ENCODE data around the gene C2orf80. TPM values are rescaled to one million over a fixed set of nuclear protein-coding genes. Genes with fewer than 3 reads are reported as not detected.
"Not testable (repeated sequence)": the region's sequence is repeated elsewhere in the genome, so short reads cannot be mapped to it uniquely, and the experiment has no call there.

C2orf80 gene
- not detected for total RNA-seq
- long read RNA-seq, result 0 reads

DNA sequence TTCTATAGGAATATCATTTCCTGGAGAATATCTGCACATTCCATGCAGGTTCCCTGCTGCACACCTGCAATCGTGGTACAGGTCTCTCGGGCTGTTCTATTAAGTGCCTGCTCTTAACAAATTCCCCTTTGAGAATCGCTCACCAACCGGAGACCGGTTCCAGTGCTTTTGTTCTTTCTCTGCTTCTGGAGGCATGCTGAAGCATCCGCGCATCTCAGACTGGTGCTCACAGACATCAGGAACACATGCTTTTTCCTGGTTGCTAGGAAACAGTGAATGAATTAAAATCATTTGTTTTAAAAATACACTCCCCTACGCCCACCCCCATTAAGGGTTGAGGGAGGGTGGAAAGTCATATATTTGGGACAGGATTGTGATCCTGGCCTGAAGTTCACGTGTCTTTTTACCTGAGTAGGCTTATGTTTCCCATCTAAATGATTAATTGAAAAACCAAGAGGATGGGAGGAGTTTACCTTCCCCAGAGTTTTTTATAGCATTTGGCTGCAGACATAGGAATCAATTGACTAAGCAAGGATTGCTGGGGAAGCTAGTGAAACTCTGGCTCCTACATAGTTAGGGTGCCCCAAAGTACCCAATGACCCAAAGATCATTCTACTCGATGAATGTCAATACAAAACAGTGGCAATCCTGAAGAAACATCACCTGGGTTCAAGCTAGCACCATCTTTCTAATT is at the start of gene C2orf80:
Gene C2orf80 (minus strand): TSS at position 221 of the 694 bp plus-strand sequence. CDS start 3,044 bp downstream, outside the sequence.
- DNase-seq, result no peak
- no peak for ATAC-seq
- intact Hi-C loops (cut with micrococcal nuclease), result no loop called here

DNA sequence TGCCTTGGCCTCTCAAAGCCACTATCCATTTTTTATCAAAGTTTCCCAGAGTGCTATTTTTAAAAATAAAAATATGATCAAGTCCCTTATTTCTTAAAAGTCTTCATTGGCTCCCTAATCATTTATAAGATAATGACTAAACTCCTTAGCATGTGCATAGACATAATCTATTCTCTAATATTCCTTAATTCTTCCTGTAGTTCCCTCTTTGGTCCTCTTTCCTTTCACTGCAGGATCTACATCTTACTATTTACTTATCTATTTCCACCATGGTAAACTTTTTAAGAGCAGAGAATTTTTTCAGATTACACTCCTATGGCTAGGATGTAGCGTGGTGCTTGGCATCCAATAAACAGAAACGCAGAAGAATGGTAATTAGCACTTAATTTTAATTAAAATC is 46.0 kb upstream of the C2orf80 start:
- DNase-seq (no peak), ATAC-seq (no peak)
- intact Hi-C loops (cut with micrococcal nuclease), result no loop called here

DNA sequence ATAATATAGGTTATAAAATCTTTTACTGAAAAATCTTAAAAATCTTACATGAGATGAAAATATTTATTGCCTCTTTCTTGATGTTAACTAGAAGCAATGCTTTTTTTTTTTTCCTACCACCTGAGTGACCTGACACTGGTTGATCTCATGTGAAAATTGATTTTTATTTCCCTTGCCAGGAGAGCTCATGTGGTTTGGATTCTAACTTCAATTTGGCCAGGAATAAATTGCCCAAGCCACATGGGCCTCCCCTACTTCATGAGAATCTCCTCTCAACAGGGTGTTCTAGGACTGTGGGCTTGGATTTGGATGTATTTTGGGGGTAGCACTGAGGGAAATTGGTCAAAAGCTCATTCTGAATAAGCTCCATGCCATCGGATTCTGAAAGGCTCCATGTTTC is 45.0 kb upstream of the C2orf80 start:
- intact Hi-C loops (cut with micrococcal nuclease), result no loop called here
- DNase-seq (no peak), ATAC-seq (no peak)

DNA sequence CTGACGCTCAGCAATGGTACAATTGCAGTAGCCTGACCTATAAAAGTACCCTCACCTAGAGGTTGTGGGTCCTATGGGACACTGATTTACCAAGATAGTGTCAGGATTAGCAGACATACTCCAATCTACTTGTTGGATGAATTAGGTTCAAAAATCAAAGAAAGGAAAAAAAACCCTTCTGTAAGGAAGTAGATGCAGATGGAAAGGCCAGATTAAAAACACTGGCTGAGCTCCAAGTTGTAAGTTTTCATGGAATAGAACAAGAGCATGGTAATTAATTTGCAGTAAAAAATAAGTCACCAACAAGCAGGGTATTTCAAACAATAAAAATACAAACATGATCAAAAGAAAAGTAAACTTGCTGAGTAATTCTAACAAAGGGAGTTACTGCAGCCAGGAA is 38.6 kb upstream of the C2orf80 start:
- no peak for ATAC-seq

DNA sequence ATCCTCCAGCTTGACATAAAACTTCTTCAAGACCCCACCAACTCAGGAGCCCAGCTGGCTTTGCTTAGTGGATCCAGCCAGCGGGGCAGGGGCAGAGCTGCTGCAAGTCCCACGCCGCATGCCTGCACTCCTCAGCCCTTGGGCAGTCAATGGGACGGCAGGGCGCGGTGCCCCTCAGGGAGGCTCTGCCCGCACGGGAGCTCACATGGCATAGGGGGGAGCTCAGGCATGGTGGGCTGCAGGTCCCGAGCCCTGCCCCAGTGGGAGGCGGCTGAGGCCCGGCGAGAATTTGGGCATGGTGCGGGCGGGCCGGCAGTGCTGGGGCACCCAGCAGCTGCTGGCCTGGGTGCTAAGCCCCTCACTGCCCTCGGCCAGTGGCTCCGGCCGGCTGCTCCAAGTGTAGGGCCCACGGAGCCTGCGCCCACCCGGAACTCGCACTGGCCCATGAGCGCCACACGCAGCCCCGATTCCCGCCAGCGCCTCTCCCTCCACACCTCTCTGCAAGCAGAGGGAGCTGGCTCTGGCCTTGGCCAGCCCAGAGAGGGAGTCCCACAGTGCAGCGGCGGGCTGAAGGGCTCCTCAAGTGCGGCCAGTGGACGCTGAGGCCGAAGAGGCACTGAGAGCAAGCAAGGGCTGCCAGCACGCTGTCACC is 37.9 kb upstream of the C2orf80 start:
- DNase-seq (no peak), ATAC-seq (no peak)
- intact Hi-C loops (cut with micrococcal nuclease), result no loop called here

More for the DNA sequence above, 38.6 kb upstream of the C2orf80 start:
- intact Hi-C loops (cut with micrococcal nuclease), result no loop called here
- no peak for DNase-seq

DNA sequence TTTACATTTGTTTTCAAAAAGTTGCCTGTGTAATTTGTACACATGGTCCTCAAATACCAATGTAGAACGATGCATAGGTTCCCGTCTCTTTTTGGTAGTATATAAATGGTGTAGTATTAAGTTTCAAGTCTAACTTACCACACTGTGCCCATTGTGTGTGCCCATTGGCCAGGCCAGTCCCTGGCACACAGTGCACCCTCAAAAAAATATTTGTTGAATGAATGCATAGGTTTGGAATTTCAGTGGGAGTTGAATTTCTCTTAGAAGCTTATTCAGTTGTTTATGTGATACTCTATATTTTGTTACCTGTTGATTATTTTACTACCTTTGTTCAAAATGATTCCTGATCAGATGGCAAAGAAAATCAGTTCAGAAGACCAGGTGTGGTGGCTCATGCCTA is 35.0 kb upstream of the C2orf80 start:
- ATAC-seq, result no peak

DNA sequence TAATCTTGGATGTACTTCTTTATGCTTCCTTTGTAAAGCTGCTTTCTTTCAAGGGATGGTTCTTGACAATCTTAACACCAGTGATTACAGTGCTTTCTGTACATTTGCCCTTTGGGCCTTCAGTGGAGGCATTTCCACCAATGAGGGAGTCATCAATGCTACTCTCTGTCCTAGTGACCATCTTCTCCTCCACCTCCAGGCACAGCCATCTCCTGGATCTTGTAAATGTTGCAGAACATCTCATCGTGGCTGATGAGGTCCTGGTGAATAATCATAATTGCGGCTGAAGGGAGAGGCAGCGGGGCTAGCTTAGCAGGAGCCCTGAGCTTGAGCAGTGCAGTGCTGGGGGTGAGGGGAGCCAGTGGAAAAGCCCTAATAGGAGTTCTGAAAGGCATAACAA is 32.5 kb upstream of the C2orf80 start:
- ATAC-seq, result no peak
- intact Hi-C loops (cut with micrococcal nuclease), result no loop called here
- no peak for DNase-seq

More for the DNA sequence above, 35.0 kb upstream of the C2orf80 start:
- intact Hi-C loops (cut with micrococcal nuclease), result no loop called here
- DNase-seq, result no peak

DNA sequence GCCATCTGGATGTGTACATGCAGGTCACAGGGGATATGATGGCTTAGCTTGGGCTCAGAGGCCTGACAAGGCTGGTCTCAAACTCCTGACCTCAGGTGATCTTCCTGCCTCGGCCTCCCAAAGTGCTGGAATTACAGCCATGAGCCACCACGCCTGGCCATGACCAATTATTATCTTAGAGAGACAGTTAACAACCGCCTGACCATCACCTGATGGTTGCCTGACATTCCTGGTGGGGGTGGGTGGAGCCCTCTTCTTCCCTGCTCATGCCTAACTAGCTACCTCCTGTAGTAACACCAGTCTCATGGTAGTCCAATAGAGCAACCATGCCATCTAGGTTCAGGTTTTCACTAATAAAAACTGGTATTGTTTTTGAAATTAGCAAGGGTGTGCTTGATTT is 32.0 kb upstream of the C2orf80 start:
- DNase-seq; intact Hi-C loops (cut with micrococcal nuclease); ATAC-seq: not testable (repeated sequence)

DNA sequence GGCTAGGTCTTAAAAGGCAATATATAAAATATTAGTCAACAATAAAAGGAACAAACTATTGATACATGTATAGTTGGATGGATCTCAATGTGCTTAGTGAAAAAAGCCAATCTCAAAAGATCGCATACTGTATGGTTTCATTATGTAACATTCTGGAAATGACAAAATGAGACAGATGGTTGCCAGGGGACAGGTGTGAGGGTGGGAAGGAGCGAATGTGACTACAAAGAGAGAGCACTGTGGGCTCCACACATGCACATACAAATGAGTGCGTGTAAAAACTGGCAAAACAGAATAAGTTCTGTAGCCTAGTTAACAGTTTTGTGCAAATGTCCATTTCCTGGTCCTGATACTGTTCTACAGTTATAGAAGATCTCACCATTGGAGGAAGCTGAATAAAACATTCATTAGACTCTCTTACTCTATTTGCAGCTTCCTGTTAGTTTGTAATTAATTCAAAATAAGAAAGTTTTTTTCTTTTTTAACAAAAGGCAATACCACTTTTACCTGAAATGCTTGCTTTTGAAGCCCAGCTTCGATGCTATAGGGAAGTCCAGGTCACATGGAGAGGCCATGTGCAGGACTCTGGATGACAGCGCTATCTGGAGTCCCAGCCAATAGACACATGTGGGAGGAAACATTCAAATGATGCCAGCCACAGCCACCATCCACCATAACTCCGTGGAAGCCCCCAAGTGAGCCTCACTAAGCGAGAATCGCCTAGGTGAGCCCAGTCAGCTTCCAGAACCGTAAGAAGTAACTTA is 21.0 kb upstream of the C2orf80 start:
- ATAC-seq (no peak), DNase-seq (no peak)
- intact Hi-C loops (cut with micrococcal nuclease), result no loop called here

DNA sequence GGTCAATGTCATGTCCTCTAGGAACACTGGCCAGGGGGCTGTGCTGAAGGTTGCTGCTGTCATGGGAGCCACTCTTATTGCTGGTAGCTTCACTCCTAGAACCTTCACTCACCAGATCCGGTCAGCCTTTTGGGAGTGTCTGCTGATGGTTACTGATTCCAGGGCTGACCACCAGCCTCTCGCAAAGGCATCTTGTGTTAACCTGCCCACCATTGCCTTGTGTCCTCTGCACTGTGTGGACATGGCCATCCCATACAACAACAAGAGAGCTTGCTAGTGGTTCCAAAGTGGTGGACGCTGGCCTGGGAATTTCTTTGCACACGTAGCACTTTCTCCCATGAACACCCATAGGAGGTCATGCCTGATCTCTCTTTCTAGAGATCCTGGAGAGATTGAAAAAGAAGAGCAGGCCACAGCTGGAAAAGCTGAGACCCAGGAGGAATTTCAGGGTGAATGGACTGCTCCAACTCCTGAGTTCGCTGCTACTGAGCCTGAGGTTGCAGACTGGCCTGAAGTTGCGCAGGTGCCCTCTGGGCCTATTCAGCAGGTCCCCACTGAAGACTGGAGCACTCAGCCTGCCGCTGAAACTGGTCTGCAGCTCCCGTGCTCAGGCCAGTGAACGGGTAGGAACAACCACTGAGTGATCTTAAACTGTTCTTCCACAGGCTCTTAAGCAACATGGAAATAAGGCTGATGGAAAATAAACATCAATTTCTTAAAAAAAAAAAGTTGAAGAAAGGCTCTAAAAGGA is 18.7 kb upstream of the C2orf80 start:
- intact Hi-C loops (cut with micrococcal nuclease), result no loop called here
- ATAC-seq (no peak), DNase-seq (no peak)

DNA sequence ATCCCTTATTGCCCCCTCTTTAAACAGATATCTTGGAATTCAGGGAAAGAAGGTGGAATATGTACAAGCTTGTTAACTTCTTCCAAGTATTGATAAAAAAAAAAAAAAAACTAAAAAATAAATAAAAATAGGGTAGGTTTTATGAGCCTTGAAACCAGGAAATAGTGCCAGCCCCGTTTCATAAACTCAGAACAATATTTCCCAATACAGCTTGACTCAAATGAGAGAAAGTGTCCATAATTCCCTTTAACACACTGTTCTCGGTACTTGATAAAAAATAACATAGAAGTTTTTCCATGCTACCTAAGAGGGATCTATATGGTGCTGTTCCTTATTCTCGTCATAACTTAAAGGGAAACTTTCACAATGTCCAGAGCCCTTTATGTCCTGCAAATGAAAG is 17.9 kb upstream of the C2orf80 start:
- no peak for ATAC-seq
- DNase-seq, result no peak
- intact Hi-C loops (cut with micrococcal nuclease), result no loop called here

DNA sequence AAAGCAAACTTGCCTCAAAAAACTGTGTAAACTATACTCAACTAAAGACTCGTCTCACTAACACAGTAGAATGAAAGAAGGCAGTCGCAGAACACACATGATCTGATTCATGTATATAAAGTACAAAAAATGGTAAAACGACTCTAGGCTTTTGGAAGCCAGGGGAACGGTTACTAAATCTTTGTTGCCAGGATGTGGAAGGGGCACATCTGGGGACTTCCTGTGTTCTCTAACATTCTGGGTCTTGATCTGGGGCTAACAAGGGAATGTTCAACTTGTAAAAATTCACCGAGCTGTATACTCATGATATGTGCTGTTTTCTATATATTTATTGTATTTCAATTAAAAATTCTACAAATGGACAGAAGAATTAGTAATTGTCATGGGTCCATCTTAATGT is 14.3 kb upstream of the C2orf80 start:
- DNase-seq, result no peak
- intact Hi-C loops (cut with micrococcal nuclease), result no loop called here
- ATAC-seq, result no peak

DNA sequence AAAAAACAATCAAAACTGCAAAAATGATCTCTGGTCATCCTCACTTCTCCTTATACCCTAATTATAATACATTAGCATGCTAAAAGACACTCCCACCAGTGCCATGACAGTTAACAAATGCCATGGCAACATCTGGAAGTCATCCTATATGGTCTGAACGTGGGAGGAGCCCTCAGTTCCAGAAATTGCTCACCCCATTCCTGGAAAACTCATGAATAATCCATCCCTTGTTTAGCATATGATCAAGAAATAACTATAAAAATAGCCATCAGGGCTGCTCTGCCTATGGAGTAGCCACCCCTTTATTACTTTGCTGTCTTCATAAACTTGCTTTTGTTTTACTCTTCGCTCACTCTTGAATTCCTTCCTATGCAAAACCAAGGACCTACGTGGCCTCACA is 5.7 kb upstream of the C2orf80 start:
- no peak for ATAC-seq
- intact Hi-C loops (cut with micrococcal nuclease), result no loop called here

DNA sequence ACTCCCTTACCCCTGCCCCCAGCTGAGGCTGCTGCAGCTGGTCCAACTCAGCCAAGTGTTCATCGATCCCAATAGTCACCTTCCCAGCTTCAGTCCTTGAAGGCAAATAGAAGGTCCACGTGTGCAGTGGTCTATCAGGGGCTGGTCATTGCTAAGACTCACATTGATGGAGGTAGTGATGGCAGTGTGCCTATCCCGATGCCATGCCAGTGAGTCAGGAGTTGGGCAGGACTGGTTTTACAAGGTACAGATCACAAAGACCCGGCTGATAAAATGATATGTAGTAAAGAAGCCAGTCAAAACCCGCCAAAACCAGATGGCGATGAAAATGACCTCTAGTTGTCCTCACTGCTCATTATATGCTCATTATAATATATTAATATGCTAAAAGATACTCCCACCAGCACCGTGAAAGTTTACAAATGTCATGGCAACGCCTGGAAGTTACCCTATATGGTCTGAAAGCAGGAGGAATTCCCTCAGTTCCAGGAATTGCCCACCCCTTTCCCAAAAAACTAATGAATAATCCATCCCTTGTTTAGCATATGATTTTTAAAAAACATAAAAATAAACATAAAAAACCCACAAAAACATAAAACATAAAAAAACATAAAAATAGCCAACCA is 2.9 kb upstream of the C2orf80 start:
- intact Hi-C loops (cut with micrococcal nuclease), result no loop called here
- DNase-seq (no peak), ATAC-seq (no peak)

More for the DNA sequence above, 5.7 kb upstream of the C2orf80 start:
- DNase-seq, result no peak

DNA sequence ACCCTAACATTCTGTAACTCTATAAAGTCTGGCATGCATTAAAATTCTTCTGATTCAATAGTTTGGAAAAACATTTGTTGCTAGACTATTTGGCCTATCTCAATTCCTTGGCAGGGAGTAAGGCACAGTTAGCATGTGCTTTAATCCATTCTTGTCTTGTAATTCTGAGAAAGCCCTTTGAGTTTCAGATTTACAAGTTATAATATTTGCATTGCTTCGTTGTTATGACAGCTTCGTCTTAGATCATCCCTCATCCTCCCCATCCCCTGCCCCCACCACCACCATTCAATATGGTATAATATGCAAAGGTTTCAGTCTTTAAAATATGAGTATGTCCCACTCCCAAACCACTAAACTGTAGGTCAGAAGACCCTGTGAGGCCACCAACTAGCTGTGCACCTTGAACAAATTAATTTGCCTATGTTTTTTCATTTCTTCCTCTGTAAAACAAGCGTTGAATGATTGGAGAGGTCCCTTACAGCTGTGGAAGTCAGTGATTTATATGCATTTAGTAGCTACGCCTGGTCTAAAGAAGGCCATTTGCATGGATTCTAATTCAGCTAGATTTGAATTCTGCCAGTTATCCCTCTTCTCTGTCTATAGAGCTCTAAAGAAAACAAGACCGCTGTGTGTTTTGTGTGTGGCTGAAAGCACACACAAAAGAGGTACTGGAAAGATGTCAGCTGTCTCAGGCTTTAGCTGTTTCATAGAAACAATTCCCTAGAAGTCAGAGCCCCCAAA is 591 bp downstream of the C2orf80 start:
- intact Hi-C loops (cut with micrococcal nuclease), result no loop called here
- ATAC-seq (no peak), DNase-seq (no peak)

DNA sequence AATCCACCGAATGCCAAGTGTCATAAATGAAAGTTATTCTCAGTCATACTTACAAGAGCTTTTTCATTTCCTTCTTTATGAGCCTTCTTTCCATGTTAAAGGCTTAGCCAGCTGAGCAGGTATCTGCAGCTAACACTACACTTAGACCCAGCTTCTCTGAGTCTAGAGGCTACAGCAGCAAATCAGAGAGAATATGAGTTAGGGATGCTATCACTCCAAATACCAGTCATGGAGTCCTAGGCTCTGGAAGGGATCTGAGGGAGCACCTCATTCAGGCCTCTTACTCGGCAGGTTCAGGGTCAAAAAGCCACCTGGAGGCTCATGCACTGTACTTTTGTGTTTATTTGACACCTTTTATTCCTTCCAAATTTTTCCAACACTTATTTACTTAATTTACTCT is 2.9 kb downstream of the C2orf80 start:
- ATAC-seq, result no peak
- intact Hi-C loops (cut with micrococcal nuclease), result no loop called here
- no peak for DNase-seq

DNA sequence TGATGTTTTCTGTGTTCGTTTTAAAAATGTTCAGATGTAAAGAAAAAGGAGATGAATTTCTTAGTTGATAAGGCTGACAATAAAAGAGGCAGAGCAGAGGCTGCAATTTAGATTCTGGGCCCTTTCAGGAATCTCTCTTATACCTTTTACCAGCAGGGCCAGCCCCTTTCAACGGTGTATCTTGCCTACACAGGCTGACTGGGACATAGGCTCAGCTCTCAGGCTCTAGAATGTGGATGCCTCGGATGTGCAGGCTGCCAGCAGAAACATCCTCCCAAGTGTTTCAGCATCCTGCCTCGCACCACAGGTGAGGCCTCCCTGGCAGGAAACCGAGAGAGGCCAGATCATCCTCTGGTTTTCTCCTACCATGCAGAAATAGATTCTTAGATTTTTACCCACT is 3.4 kb downstream of the C2orf80 start:
- intact Hi-C loops (cut with micrococcal nuclease), result no loop called here
- DNase-seq, result no peak
- ATAC-seq, result no peak

DNA sequence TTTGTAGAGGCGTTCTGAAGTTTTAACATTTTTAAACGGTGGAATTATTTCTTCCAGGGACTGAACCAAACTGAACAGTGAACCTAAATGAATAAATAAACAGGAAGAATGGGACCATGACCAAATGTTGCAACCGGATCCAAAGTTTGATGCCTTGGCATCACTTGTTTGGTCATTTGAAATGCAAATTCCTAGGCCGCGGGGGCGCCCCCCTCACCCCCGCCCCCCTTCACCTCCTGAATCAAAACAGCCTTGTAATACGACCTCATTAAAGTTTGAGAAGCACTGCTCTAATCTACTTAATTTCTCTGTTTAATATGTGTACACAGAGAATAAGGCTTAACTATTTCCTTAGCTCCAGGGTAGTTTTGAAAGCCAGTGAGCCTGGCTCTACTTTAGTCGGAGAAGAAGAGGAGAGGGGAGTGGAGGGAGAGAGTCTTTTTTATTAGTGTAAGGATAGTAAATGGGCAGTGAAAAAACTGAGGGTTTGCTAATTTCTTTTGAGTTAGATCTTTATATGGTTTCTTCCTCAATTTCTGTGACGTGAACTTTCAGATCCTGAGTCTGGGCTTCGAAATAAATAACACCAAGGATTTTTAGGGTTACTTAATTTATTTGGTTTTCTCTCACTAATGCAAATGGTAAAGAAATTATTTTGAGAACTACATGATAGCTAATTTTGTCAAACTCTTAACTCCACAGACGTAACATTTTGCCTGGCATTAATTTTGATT is 5.7 kb downstream of the C2orf80 start:
- intact Hi-C loops (cut with micrococcal nuclease), result no loop called here
- no peak for DNase-seq

More for the DNA sequence above, 5.7 kb downstream of the C2orf80 start:
- no peak for ATAC-seq

All from left ventricle myocardium superior (tissue), 1 donor.